ENCODE results near the gene STARD8. TPM values are rescaled to one million over a fixed set of nuclear protein-coding genes. Genes with fewer than 3 reads are reported as not detected.
"Not testable (repeated sequence)": the region's sequence is repeated elsewhere in the genome, so short reads cannot be mapped to it uniquely, and the experiment has no call there.

Gene STARD8
- total and polyA plus RNA-seq, 2 donors (not counting 3 experiments of a cell fraction or from before 2014, with no cell fraction given): 6.8 to 14.8 TPM

DNA sequence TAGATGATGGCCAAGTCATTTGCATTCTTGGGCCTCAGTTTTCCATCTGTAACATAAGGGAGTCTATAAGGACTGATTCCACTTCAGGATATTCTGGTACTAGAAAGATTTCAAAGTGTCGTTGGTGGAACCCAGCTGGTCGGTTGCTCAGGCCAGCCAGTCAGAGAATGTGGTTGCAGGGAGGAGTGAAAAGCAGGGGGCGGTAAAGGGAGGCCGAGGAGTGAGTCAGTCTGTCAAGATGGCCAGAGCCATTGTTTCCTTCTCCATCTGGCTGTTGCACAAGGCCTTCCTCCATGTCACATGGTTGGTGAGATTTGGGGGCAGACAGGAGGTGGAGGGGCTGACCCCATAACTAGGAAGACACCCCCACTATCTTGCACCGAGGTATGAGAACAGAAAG lies 38.2 kb downstream of the STARD8 start:
- peak overlapping the region; percentile 36 for H3K27ac ChIP-seq (ENCODE audit: insufficient read depth, low read depth, low read length)
- POLR2A ChIA-PET: interaction anchor here (2.0 kb wide), 1 partner anchor 143 kb away, joined by 6 read pairs; the partner anchor contains the start of gene EFNB1
- CTCF ChIA-PET: interaction anchor here (2.6 kb wide), 1 partner anchor 25 kb away, joined by 14 read pairs; no protein-coding TSS in a partner anchor
- H2AFZ ChIP-seq (ENCODE audit: low read depth, low read length): peak overlapping the region; percentile 2
- no peak overlapping the region for H3K4me3 ChIP-seq (replicated peaks in 1 of 3; ENCODE audit: insufficient read depth in 1 of 3, low read depth in 1 of 3, low read length in 3 of 3)
- H3K4me2 ChIP-seq (ENCODE audit: insufficient read depth, low read length): peak overlapping the region; percentile 48
- H3K9me3 ChIP-seq (replicated peaks; ENCODE audit: control insufficient read depth, insufficient read depth, low read length): no peaks in the 10 kb centered on the region
- no peaks in the 10 kb centered on the region for H4K20me1 ChIP-seq (replicated peaks; ENCODE audit: control insufficient read depth, extremely low read depth, insufficient read depth, low read length)
- FAIRE-seq (peak; percentile 97), DNase-seq (ENCODE audit: low read depth, low spot score) (peak; percentile 51)
- TF ChIP-seq JUN (IDR thresholded peaks at IDR 0.05; ENCODE audit: borderline replicate concordance, insufficient read depth, insufficient read length, low read depth): no peak
- TF ChIP-seq, protein P1, sequence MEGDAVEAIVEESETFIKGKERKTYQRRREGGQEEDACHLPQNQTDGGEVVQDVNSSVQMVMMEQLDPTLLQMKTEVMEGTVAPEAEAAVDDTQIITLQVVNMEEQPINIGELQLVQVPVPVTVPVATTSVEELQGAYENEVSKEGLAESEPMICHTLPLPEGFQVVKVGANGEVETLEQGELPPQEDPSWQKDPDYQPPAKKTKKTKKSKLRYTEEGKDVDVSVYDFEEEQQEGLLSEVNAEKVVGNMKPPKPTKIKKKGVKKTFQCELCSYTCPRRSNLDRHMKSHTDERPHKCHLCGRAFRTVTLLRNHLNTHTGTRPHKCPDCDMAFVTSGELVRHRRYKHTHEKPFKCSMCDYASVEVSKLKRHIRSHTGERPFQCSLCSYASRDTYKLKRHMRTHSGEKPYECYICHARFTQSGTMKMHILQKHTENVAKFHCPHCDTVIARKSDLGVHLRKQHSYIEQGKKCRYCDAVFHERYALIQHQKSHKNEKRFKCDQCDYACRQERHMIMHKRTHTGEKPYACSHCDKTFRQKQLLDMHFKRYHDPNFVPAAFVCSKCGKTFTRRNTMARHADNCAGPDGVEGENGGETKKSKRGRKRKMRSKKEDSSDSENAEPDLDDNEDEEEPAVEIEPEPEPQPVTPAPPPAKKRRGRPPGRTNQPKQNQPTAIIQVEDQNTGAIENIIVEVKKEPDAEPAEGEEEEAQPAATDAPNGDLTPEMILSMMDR (IDR thresholded peaks at IDR 0.05; ENCODE audit: extremely low read depth in 1 of 2, insufficient read depth in 1 of 2, low read depth in 1 of 2, low read length in 2 of 2): peak in 1 of 2 donors; percentile 24
- no peaks in the 10 kb centered on the region for H3K27me3 ChIP-seq (ENCODE audit: control insufficient read depth in 2 of 2, insufficient read depth in 2 of 2, low read length in 2 of 2)
- H3K9ac ChIP-seq (replicated peaks; ENCODE audit: extremely low read depth, insufficient read depth, low read length): no peak overlapping the region
- no peaks in the 10 kb centered on the region for H3K36me3 ChIP-seq (ENCODE audit: control insufficient read depth in 2 of 2, extremely low read depth in 1 of 2, insufficient read depth in 2 of 2, low read length in 2 of 2)
- no peaks in the 10 kb centered on the region for H3K79me2 ChIP-seq (ENCODE audit: control insufficient read depth, insufficient read depth, low read length)
- no TSS peak for BruUV-seq (replicated peaks)
- dilution Hi-C loops (cut with MboI; ENCODE audit: extremely low pct_ligation_motif_present, low sequenced_read_pairs) (no loop called here), intact Hi-C loops (cut with micrococcal nuclease) (no loop called here)
- H3K4me1 ChIP-seq (ENCODE audit: control insufficient read depth, extremely low read depth, insufficient read depth, low read length): peaks cover 27% of the 10 kb centered on the region
- no peaks in the 10 kb centered on the region for H3K9me1 ChIP-seq (replicated peaks; ENCODE audit: control insufficient read depth, extremely low read depth, insufficient read depth, low read length)

DNA sequence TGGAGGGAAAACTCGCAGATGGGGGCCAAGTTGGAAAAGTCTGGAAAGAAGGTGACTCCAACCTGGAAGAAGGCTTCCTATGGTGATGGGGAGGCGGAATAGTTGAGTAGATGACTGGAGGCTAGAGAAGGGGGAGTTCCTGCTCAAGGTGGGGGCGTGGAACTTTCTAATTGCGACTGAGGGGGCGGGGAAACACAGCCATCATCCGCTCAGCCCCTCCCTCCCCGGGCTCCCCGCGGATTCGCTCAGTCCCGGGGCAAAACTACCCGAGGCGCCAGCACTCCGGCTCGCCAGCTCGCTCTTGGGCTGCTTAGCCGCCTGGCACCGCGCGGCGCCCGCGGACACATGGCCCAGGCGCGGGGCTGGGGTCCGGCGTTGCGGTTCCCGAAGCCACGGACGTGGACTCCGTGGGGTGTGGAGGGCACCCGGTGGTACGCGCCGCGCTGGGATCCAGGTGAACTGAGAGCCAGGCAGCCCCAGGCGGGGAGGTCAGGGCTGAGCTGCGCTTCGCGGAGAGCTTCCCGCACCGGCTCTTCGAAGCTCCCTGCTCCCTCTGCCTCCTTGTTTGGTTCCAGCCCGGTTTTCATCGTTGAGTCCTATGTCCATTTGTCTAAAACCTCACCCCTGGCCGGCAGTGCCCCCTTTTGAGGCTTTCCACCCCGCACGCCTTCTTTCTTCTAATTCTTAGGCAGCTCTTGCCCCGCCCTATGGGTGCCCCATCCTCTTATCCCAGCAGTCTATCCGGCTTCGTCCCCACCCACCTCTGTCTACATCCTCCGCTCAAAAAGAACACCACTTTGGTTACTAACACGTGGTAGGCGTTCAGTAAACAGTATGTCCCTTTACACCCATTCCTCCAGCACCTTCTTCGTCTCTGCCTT lies 38.9 kb downstream of the STARD8 start:
- H3K4me3 ChIP-seq (replicated peaks in 1 of 3; ENCODE audit: insufficient read depth in 1 of 3, low read depth in 1 of 3, low read length in 3 of 3): peak overlapping the region in 1 of 3 experiments; percentile 35
- H3K9me3 ChIP-seq (replicated peaks; ENCODE audit: control insufficient read depth, insufficient read depth, low read length): no peaks in the 10 kb centered on the region
- no peak overlapping the region for H3K9ac ChIP-seq (replicated peaks; ENCODE audit: extremely low read depth, insufficient read depth, low read length)
- H3K4me1 ChIP-seq (ENCODE audit: control insufficient read depth, extremely low read depth, insufficient read depth, low read length): peaks cover 28% of the 10 kb centered on the region
- H3K4me2 ChIP-seq (ENCODE audit: insufficient read depth, low read length): peak overlapping the region; percentile 48
- H3K27ac ChIP-seq (ENCODE audit: insufficient read depth, low read depth, low read length): peak overlapping the region; percentile 36
- H3K9me1 ChIP-seq (replicated peaks; ENCODE audit: control insufficient read depth, extremely low read depth, insufficient read depth, low read length): no peaks in the 10 kb centered on the region
- ChIA-PET CTCF (interaction anchor here (0.8 to 2.6 kb wide), 4 partner anchors 11 to 31 kb away, joined by 3 to 14 read pairs (median 3); no protein-coding TSS in a partner anchor), POLR2A (interaction anchor here (2.0 kb wide), 1 partner anchor 143 kb away, joined by 6 read pairs; the partner anchor contains the start of gene EFNB1)
- TF ChIP-seq POLR2AphosphoS5 (IDR thresholded peaks at IDR 0.05; ENCODE audit: insufficient read depth, low read depth, low read length): peak; percentile 17
- TF ChIP-seq GATA2 (IDR thresholded peaks at IDR 0.05; ENCODE audit: insufficient read depth, insufficient read length, low read depth, low read length): no peak
- peak; percentile 46 for TF ChIP-seq POLR2A (IDR thresholded peaks at IDR 0.05; ENCODE audit: low read depth, low read length)
- no peaks in the 10 kb centered on the region for H3K79me2 ChIP-seq (ENCODE audit: control insufficient read depth, insufficient read depth, low read length)
- DNase-seq (ENCODE audit: low read depth, low spot score) (peak; percentile 61), FAIRE-seq (peak; percentile 24)
- H2AFZ ChIP-seq (ENCODE audit: low read depth, low read length): peak overlapping the region; percentile 2
- dilution Hi-C loops (cut with MboI; ENCODE audit: extremely low pct_ligation_motif_present, low sequenced_read_pairs): no loop called here
- H3K36me3 ChIP-seq (ENCODE audit: control insufficient read depth in 2 of 2, extremely low read depth in 1 of 2, insufficient read depth in 2 of 2, low read length in 2 of 2): no peaks in the 10 kb centered on the region
- intact Hi-C loops (cut with micrococcal nuclease): no loop called here
- no peaks in the 10 kb centered on the region for H4K20me1 ChIP-seq (replicated peaks; ENCODE audit: control insufficient read depth, extremely low read depth, insufficient read depth, low read length)
- H3K27me3 ChIP-seq (ENCODE audit: control insufficient read depth in 2 of 2, insufficient read depth in 2 of 2, low read length in 2 of 2): no peaks in the 10 kb centered on the region
- BruUV-seq (replicated peaks): no TSS peak

DNA sequence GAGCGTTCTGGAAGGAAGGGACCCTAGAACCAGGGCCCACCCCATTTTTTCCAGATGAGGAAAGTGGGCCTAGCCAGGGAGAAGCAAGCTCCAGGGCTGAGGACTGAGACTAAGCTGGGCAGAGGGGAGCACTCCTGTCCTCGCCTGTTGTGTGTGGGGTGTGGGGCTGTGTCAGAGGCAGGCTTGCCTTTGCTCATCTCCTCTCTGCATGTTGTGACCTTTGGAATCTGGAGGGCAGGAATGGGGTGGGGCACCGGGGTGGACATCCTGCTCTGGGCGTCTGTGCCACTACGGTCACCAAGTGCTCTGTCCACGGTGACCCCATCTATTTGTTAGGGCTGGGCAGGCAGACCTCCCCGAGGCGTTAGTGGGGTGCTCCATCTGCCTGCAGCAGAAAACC lies 41.5 kb downstream of the STARD8 start:
- H3K9me3 ChIP-seq (replicated peaks; ENCODE audit: control insufficient read depth, insufficient read depth, low read length); dilution Hi-C loops (cut with MboI; ENCODE audit: extremely low pct_ligation_motif_present, low sequenced_read_pairs); DNase-seq (ENCODE audit: low read depth, low spot score); H4K20me1 ChIP-seq (replicated peaks; ENCODE audit: control insufficient read depth, extremely low read depth, insufficient read depth, low read length); H3K36me3 ChIP-seq (ENCODE audit: control insufficient read depth in 2 of 2, extremely low read depth in 1 of 2, insufficient read depth in 2 of 2, low read length in 2 of 2); FAIRE-seq; H3K79me2 ChIP-seq (ENCODE audit: control insufficient read depth, insufficient read depth, low read length); H3K27me3 ChIP-seq (ENCODE audit: control insufficient read depth in 2 of 2, insufficient read depth in 2 of 2, low read length in 2 of 2); H2AFZ ChIP-seq (ENCODE audit: low read depth, low read length); BruUV-seq (replicated peaks); H3K4me3 ChIP-seq (replicated peaks in 1 of 3; ENCODE audit: insufficient read depth in 1 of 3, low read depth in 1 of 3, low read length in 3 of 3); H3K9ac ChIP-seq (replicated peaks; ENCODE audit: extremely low read depth, insufficient read depth, low read length); intact Hi-C loops (cut with micrococcal nuclease); H3K4me2 ChIP-seq (ENCODE audit: insufficient read depth, low read length); POLR2A ChIA-PET; H3K27ac ChIP-seq (ENCODE audit: insufficient read depth, low read depth, low read length); H3K9me1 ChIP-seq (replicated peaks; ENCODE audit: control insufficient read depth, extremely low read depth, insufficient read depth, low read length); CTCF ChIA-PET: not testable (repeated sequence)
- peaks cover 40% of the 10 kb centered on the region for H3K4me1 ChIP-seq (ENCODE audit: control insufficient read depth, extremely low read depth, insufficient read depth, low read length)
